A673 (cell line): ENCODE results near the gene TPX2. TPM values are rescaled to one million over a fixed set of nuclear protein-coding genes. Genes with fewer than 3 reads are reported as not detected.

Experiments used
- BruUV-seq: library from RNA; stranded (reverse); fragments of 400-500 nt; replicated peaks from 2 replicates; lab custom pipeline; 2021; lab: Mats Ljungman, UMichigan
- CTCF ChIA-PET: fragments of 300-600 bp; sonication (Branson Sonifier 250); formaldehyde crosslinking; loops from one replicate; lab custom pipeline; 2022; ENCODE audit warnings: antibody characterized with exemption; lab: Charles Lee
- POLR2A ChIA-PET: fragments of 300-600 bp; sonication (Branson Sonifier 250); formaldehyde crosslinking; loops from one replicate; lab custom pipeline; 2022; ENCODE audit warnings: antibody characterized with exemption; ENCODE audit not compliant: low non-redundant PET; lab: Charles Lee
- DNase-seq: peaks from one replicate; pipeline ENCODE4 v3.0.0-alpha.2; 2015; ENCODE audit warnings: low spot score
- H3K27ac ChIP-seq: fragments of 200-600 bp; sonication (generic); 2 replicates; pipeline ENCODE4 v1.5.1; 2016; ENCODE audit warnings: mixed run types, low read depth, mild to moderate bottlenecking, mixed read lengths, antibody characterized with exemption, low read length; ENCODE audit not compliant: poor library complexity, severe bottlenecking
- H3K27me3 ChIP-seq: fragments of 200-600 bp; sonication (generic); replicated peaks from 2 replicates; pipeline ENCODE4 v1.6.1; 2017; ENCODE audit warnings: mixed run types, low read depth, mild to moderate bottlenecking, mixed read lengths, antibody characterized with exemption, low read length; ENCODE audit not compliant: insufficient read depth, poor library complexity
- H3K36me3 ChIP-seq: fragments of 200-600 bp; sonication (generic); 2 replicates; pipeline ENCODE4 v1.6.1; 2016; ENCODE audit warnings: mixed run types, mild to moderate bottlenecking, mixed read lengths, antibody characterized with exemption, low read length; ENCODE audit not compliant: insufficient read depth, poor library complexity, severe bottlenecking
- H3K4me1 ChIP-seq: fragments of 200-600 bp; sonication (generic); 2 replicates; pipeline ENCODE4 v1.6.1; 2017; ENCODE audit warnings: mixed run types, mild to moderate bottlenecking, mixed read lengths, antibody characterized with exemption, low read length; ENCODE audit not compliant: insufficient read depth, poor library complexity, severe bottlenecking
- H3K4me3 ChIP-seq: fragments of 200-600 bp; sonication (generic); 2 replicates; pipeline ENCODE4 v1.5.1; 2016; ENCODE audit warnings: low read depth, mixed run types, mild to moderate bottlenecking, mixed read lengths, low read length; ENCODE audit not compliant: poor library complexity, severe bottlenecking
- H3K9me3 ChIP-seq: fragments of 200-600 bp; sonication (generic); 2 replicates; pipeline ENCODE4 v1.6.1; 2016; ENCODE audit warnings: mixed run types, low read depth, mild to moderate bottlenecking, mixed read lengths, antibody characterized with exemption, low read length; ENCODE audit not compliant: poor library complexity, severe bottlenecking
- CTCF ChIP-seq: fragments of 300-800, 200-600 bp; sonication (generic); conservative IDR thresholded peaks from 2 replicates; pipeline ENCODE4 v1.5.1; 2017; ENCODE audit warnings: low read depth, mild to moderate bottlenecking, antibody characterized with exemption, low read length, moderate library complexity, mixed read lengths
- EZH2 ChIP-seq: fragments of 200-600 bp; sonication (generic); IDR thresholded peaks from 2 replicates; pipeline ENCODE4 v1.6.1; 2017; ENCODE audit warnings: borderline replicate concordance, low read depth, mild to moderate bottlenecking, mixed read lengths, antibody characterized with exemption, low read length; ENCODE audit not compliant: poor library complexity, severe bottlenecking
- intact Hi-C: fragments of 100-400 bp; cut with micrococcal nuclease; formaldehyde crosslinking; loops from one replicate; pipeline ENCODE4 v1.10.0; 2022; ENCODE audit not compliant: unreplicated experiment
- total RNA-seq: library from RNA; stranded (reverse); gene quantifications from 2 replicates; pipeline ENCODE4 v1.2.3, GENCODE V29; 2021

TPX2 gene
- total RNA-seq, 1 experiment from 2014 or later: 187 TPM

GRCh38 chr20:31713312-31714273, 25.5 kb upstream of the TPX2 start:
- intact Hi-C loops: loop anchor here (1.0 to 2.0 kb wide), 2 partner anchors 10 to 47 kb away; no protein-coding TSS in a partner anchor
- H3K36me3 ChIP-seq: peaks cover 3% of the 10 kb centered on the region

GRCh38 chr20:31715766-31716165, 23.3 kb upstream of the TPX2 start:
- Histone ChIP-seq H3K9me3 (no peaks in the 10 kb centered on the region), H3K4me1 (peaks cover 75% of the 10 kb centered on the region), H3K27me3 (no peaks in the 10 kb centered on the region), H3K36me3 (peaks cover 3% of the 10 kb centered on the region), H3K4me3 (no peak overlapping the region), H3K27ac (peak overlapping the region; percentile 58)
- ChIA-PET POLR2A (interaction anchor here (0.8 kb wide), 1 partner anchor 97 kb away, joined by 3 read pairs; no protein-coding TSS in a partner anchor), CTCF (no interaction called here)
- DNase-seq: no peak
- intact Hi-C loops: no loop called here
- no peak for TF ChIP-seq CTCF
- no peak for TF ChIP-seq EZH2
- no TSS peak for BruUV-seq

More at GRCh38 chr20:31713312-31714273, 25.5 kb upstream of the TPX2 start:
- BruUV-seq: no TSS peak
- ChIA-PET CTCF (interaction anchor here (0.6 to 1.3 kb wide), 4 partner anchors 10 to 213 kb away, joined by 3 to 9 read pairs (median 4); no protein-coding TSS in a partner anchor), POLR2A (no interaction called here)
- peak overlapping the region; percentile 95 for H3K27ac ChIP-seq
- TF ChIP-seq EZH2 (no peak), CTCF (no peak)
- peaks cover 66% of the 10 kb centered on the region for H3K4me1 ChIP-seq
- H3K9me3 ChIP-seq: no peaks in the 10 kb centered on the region
- H3K4me3 ChIP-seq: peak overlapping the region; percentile 28
- no peaks in the 10 kb centered on the region for H3K27me3 ChIP-seq
- DNase-seq: peak; percentile 95

GRCh38 chr20:31716351-31716750, 22.7 kb upstream of the TPX2 start:
- Histone ChIP-seq H3K27me3 (no peaks in the 10 kb centered on the region), H3K4me1 (peaks cover 75% of the 10 kb centered on the region), H3K27ac (peak overlapping the region; percentile 58), H3K4me3 (no peak overlapping the region), H3K36me3 (peaks cover 3% of the 10 kb centered on the region), H3K9me3 (no peaks in the 10 kb centered on the region)
- ChIA-PET CTCF (no interaction called here), POLR2A (interaction anchor here (0.8 kb wide), 1 partner anchor 97 kb away, joined by 3 read pairs; no protein-coding TSS in a partner anchor)
- intact Hi-C loops: no loop called here
- BruUV-seq: no TSS peak
- no peak for DNase-seq
- no peak for TF ChIP-seq CTCF
- TF ChIP-seq EZH2: no peak
